IMR-90 (cell line): Measurements from ENCODE around the gene TMEM50B. TPM values are rescaled to one million over a fixed set of nuclear protein-coding genes. Genes with fewer than 3 reads are reported as not detected.

Experiments used
- ATAC-seq: fragments of 200-7000 bp; cut with Tn5 transposase; 2 replicates; pipeline ENCODE4 v1.9.1; 2020; ENCODE audit warnings: low read depth, mild to moderate bottlenecking, moderate library complexity
- BruUV-seq: library from RNA; stranded (reverse); fragments of 400-500 nt; replicated peaks from 2 replicates; lab custom pipeline; 2021; lab: Mats Ljungman, UMichigan
- CTCF ChIA-PET: fragments of 300-600 bp; formaldehyde crosslinking; extraction: SDS; loops from one replicate; lab custom pipeline; 2021; ENCODE audit warnings: antibody characterized with exemption; lab: Yijun Ruan, JAX
- POLR2A ChIA-PET: fragments of 300-600 bp; sonication (Branson Sonifier 250); formaldehyde crosslinking; loops from one replicate; lab custom pipeline; 2022; ENCODE audit warnings: antibody characterized with exemption; ENCODE audit not compliant: unreplicated experiment; lab: Charles Lee
- DNase-seq: peaks from one replicate; pipeline ENCODE4 v3.0.0; 2013
- H2AFZ ChIP-seq: replicated peaks from 2 replicates; pipeline ENCODE3; 2013; ENCODE audit warnings: low read length, mild to moderate bottlenecking; ENCODE audit not compliant: poor library complexity
- H2AK5ac ChIP-seq: 2 replicates; pipeline ENCODE4 v1.6.1; 2013; ENCODE audit warnings: low read depth, low read length, inconsistent platforms
- H2AK9ac ChIP-seq: replicated peaks from 2 replicates; pipeline ENCODE3; 2013; ENCODE audit warnings: mild to moderate bottlenecking, low read depth, low read length, moderate library complexity; ENCODE audit not compliant: poor library complexity
- H2BK120ac ChIP-seq: 2 replicates; pipeline ENCODE4 v1.6.1; 2013; ENCODE audit warnings: low read depth, low read length, inconsistent platforms
- H2BK15ac ChIP-seq: 3 replicates; pipeline ENCODE4 v1.6.1; 2013; ENCODE audit warnings: low read depth, low read length, inconsistent platforms
- H2BK20ac ChIP-seq: 2 replicates; pipeline ENCODE4 v1.6.1; 2013; ENCODE audit warnings: low read depth, mild to moderate bottlenecking, inconsistent platforms, low read length, moderate library complexity
- H2BK5ac ChIP-seq: 2 replicates; pipeline ENCODE4 v1.6.1; 2013; ENCODE audit warnings: mild to moderate bottlenecking, low read depth, low read length, inconsistent platforms; ENCODE audit not compliant: poor library complexity, severe bottlenecking
- H3K14ac ChIP-seq: replicated peaks from 2 replicates; pipeline ENCODE4 v1.6.1; 2013; ENCODE audit warnings: low read depth, low read length, inconsistent platforms
- H3K18ac ChIP-seq: 2 replicates; pipeline ENCODE4 v1.6.1; 2013; ENCODE audit warnings: low read depth, low read length, control low read depth
- H3K23ac ChIP-seq: 2 replicates; pipeline ENCODE4 v1.6.1; 2013; ENCODE audit warnings: low read depth, low read length, inconsistent platforms
- H3K27ac ChIP-seq: 2 replicates; pipeline ENCODE4 v1.5.1; 2013; ENCODE audit warnings: mild to moderate bottlenecking, control low read depth, low read length; ENCODE audit not compliant: insufficient read depth
- H3K27me3 ChIP-seq: 2 replicates; pipeline ENCODE4 v1.6.1; 2013; ENCODE audit warnings: low read length; ENCODE audit not compliant: control insufficient read depth, insufficient read depth
- H3K36me3 ChIP-seq: 2 replicates; pipeline ENCODE4 v1.6.1; 2013; ENCODE audit warnings: low read length, mixed read lengths; ENCODE audit not compliant: control insufficient read depth, insufficient read depth
- H3K4ac ChIP-seq: 2 replicates; pipeline ENCODE4 v1.6.1; 2013; ENCODE audit warnings: low read depth, low read length, inconsistent platforms
- H3K4me1 ChIP-seq: 2 replicates; pipeline ENCODE4 v1.6.1; 2013; ENCODE audit warnings: low read length, mixed read lengths; ENCODE audit not compliant: control insufficient read depth, insufficient read depth
- H3K4me2 ChIP-seq: 2 replicates; pipeline ENCODE4 v1.6.1; 2013; ENCODE audit warnings: low read depth, mild to moderate bottlenecking, control low read depth, low read length, moderate library complexity
- H3K4me3 ChIP-seq: 2 replicates; pipeline ENCODE4 v1.5.1; 2013; ENCODE audit warnings: low read depth, mild to moderate bottlenecking, control low read depth, low read length, moderate library complexity; ENCODE audit not compliant: insufficient read depth
- H3K56ac ChIP-seq: 2 replicates; pipeline ENCODE4 v1.6.1; 2013; ENCODE audit warnings: low read length, inconsistent platforms; ENCODE audit not compliant: insufficient read depth; ENCODE audit errors: extremely low read depth
- H3K79me1 ChIP-seq, 2 experiments: 2 replicates each; pipeline ENCODE4 v1.6.1; 2013; ENCODE audit warnings: low read length in 2 of 2, inconsistent platforms in 1 of 2, low read depth in 1 of 2
- H3K9ac ChIP-seq: 2 replicates; pipeline ENCODE4 v1.6.1; 2013; ENCODE audit warnings: low read depth, low read length, control low read depth
- H3K9me1 ChIP-seq: 2 replicates; pipeline ENCODE4 v1.6.1; 2013; ENCODE audit warnings: low read length, inconsistent platforms; ENCODE audit not compliant: insufficient read depth
- H3K9me3 ChIP-seq: 2 replicates; pipeline ENCODE4 v1.6.1; 2013; ENCODE audit warnings: low read length; ENCODE audit not compliant: control insufficient read depth, insufficient read depth
- H4K20me1 ChIP-seq: 2 replicates; pipeline ENCODE4 v1.6.1; 2013; ENCODE audit warnings: low read length, inconsistent platforms; ENCODE audit not compliant: insufficient read depth
- H4K5ac ChIP-seq: 2 replicates; pipeline ENCODE4 v1.6.1; 2013; ENCODE audit warnings: mild to moderate bottlenecking, low read depth, low read length, control low read depth
- H4K8ac ChIP-seq, 2 experiments: 2 replicates each; pipeline ENCODE4 v1.6.1; 2013; ENCODE audit warnings: low read depth in 2 of 2, low read length in 2 of 2, control low read depth in 1 of 2, inconsistent platforms in 1 of 2
- H4K91ac ChIP-seq: 2 replicates; pipeline ENCODE4 v1.6.1; 2013; ENCODE audit warnings: low read depth, low read length, inconsistent platforms; ENCODE audit not compliant: insufficient read depth
- CEBPB ChIP-seq: IDR thresholded peaks from 2 replicates; pipeline ENCODE4 v1.6.1; 2012; ENCODE audit warnings: low read depth, low read length, improper control_type of control experiment
- FOS ChIP-seq: fragments of 150-350 bp; IDR thresholded peaks from 2 replicates; pipeline ENCODE4 v1.6.1; 2016; ENCODE audit warnings: low read depth, low read length
- POLR2A ChIP-seq: IDR thresholded peaks from 2 replicates; pipeline ENCODE4 v1.6.1; 2012; ENCODE audit warnings: mild to moderate bottlenecking, low read depth, low read length
- RFX5 ChIP-seq: IDR thresholded peaks from 2 replicates; pipeline ENCODE4 v1.8.0; 2012; ENCODE audit warnings: low read depth, mild to moderate bottlenecking, low read length, moderate library complexity
- SMC3 ChIP-seq: fragments of 150-350 bp; IDR thresholded peaks from 2 replicates; pipeline ENCODE4 v1.6.1; 2016; ENCODE audit warnings: low read depth, mild to moderate bottlenecking, antibody characterized with exemption, low read length, moderate library complexity
- WGBS, 2 experiments: methylation state at CpG; one replicate each; pipeline versions ENCODE4 v1.1.5 to v1.1.7; 2013; ENCODE audit warnings: missing lambda C conversion rate in 2 of 2; ENCODE audit not compliant: insufficient read length in 1 of 2; ENCODE audit errors: extremely low coverage in 2 of 2; 5-methylcytosine and 5-hydroxymethylcytosine counted together
- dilution Hi-C: fragments of 300-500 bp; cut with HindIII; formaldehyde crosslinking; loops from one replicate; pipeline ENCODE4 v1.14.3; 2018; ENCODE audit warnings: low sequenced_read_pairs; ENCODE audit not compliant: unreplicated experiment
- in situ Hi-C: fragments of 300-500 bp; cut with MboI; formaldehyde crosslinking; loops from 3 replicates; pipeline ENCODE4 v1.14.3; 2019; ENCODE audit warnings: low sequenced_read_pairs, inconsistent platforms, mixed read lengths
- intact Hi-C: fragments of 100-400 bp; cut with micrococcal nuclease; formaldehyde crosslinking; loops from 2 replicates; pipeline ENCODE4 v1.10.0; 2022
- polyA plus RNA-seq, 3 experiments: library from polyadenylated mRNA; depleted of rRNA; stranded (reverse); fragments of >200 nt; gene quantifications; 2 replicates each; pipeline ENCODE4 v1.2.3, GENCODE V29; 2012; ENCODE audit warnings: low replicate concordance in 1 of 3
- total RNA-seq: library from RNA; depleted of rRNA; stranded (reverse); fragments of >200 nt; gene quantifications from 2 replicates; pipeline ENCODE4 v1.2.3, GENCODE V29; 2012
- TF ChIP-seq, protein P1 (sequence below): fragments of 150-350 bp; IDR thresholded peaks from 2 replicates; pipeline ENCODE4 v1.6.1; 2017; ENCODE audit warnings: mild to moderate bottlenecking, antibody characterized with exemption, low read length, low read depth
- TF ChIP-seq, protein P2 (sequence below): conservative IDR thresholded peaks from 2 replicates; pipeline ENCODE4 v1.5.1; 2012; ENCODE audit warnings: mild to moderate bottlenecking, low read depth, low read length, improper control_type of control experiment
- TF ChIP-seq, protein P3 (sequence below): fragments of 150-350 bp; IDR thresholded peaks from 2 replicates; pipeline ENCODE4 v1.6.1; 2016; ENCODE audit warnings: low read depth, mild to moderate bottlenecking, low read length, moderate library complexity, borderline replicate concordance

TMEM50B gene
- total and polyA plus RNA-seq, 2 of the 4 experiments (the other 2 are of a cell fraction): 10.9 to 25.9 TPM

DNA sequence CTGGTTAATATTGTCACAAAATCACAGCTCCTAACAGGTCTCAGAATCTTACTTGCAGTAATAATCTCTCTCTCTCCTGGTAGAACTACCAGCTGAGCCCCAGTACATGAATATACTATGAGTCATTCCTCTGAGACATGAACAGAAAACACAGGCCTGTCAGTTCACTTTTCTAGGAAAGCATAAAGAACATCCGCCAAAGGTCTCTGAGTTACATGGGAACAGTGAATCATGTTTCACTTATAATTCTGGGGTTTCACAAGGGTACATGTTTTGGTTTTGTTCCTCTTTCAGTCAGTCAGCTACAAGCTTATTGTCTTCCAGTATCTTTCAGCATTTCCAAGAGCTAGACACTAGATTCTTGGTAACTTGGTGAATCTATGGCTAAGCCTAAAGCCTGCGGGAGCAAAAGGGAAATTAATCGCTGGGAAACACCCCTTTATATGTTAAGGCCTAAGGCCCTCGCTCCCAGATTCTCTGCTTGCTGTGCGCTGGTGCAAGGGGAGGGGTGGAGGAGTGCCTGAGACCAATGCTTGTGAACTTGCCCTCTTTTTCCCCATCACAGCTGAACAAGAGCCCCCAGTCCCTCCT lies 44.9 kb downstream of the TMEM50B start (continued):
- TF ChIP-seq FOS (peak; percentile 91), SMC3 (no peak)

DNA sequence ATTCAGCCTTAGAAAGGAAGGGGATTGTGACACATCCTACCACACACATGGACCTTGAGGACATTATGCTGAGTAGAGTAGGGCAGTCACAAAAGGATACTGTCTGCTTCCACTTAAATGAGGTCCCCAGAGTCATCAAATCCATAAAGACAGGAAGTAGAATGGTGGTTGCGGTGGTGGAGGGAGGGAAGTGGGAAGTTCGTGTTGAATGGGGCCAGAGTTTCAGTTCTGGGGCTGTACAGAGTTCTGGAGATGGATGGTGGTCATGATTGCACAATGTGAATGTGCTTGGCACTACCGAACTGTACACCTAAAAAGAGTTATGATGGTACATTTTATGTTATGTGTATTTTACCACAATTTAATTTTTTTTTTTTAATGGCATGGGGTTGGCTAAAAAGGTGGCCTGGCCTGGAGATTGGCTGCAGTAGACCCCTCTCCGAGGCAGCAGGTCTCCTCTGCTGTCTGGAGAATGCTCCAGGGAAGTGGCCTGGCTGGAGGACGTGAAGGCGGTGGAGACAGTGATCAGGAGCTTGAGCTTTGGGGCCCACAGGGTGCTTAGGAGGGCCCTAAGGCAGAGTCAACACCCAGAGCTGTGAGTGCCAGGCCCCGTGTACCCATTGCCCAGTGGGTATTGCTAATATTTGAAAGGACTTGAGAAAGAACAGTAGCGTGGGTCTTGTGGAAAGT lies 46.2 kb downstream of the TMEM50B start:
- Histone ChIP-seq H2AK9ac (no peak overlapping the region), H2BK20ac (no peak overlapping the region), H3K4me3 (no peak overlapping the region), H4K20me1 (peaks cover 10% of the 10 kb centered on the region), H4K8ac (no peak overlapping the region), H3K9me3 (no peaks in the 10 kb centered on the region), H2BK15ac (no peak overlapping the region), H3K79me1 (peaks cover 23 to 42% of the 10 kb centered on the region in 2 experiments), H4K91ac (no peak overlapping the region), H3K27me3 (no peaks in the 10 kb centered on the region), H2BK5ac (no peak overlapping the region), H2BK120ac (no peak overlapping the region), H2AK5ac (no peak overlapping the region), H3K9me1 (no peaks in the 10 kb centered on the region), H3K4ac (no peak overlapping the region), H3K27ac (no peak overlapping the region), H3K56ac (no peak overlapping the region), H3K18ac (no peak overlapping the region), H3K14ac (no peak overlapping the region), H3K23ac (no peak overlapping the region), H3K4me2 (no peak overlapping the region), H3K4me1 (peaks cover 10% of the 10 kb centered on the region), H3K36me3 (peaks cover 56% of the 10 kb centered on the region), H3K9ac (no peak overlapping the region), H2AFZ (no peak overlapping the region), H4K5ac (no peak overlapping the region)
- TF ChIP-seq RFX5: no peak
- TF ChIP-seq, protein P1, sequence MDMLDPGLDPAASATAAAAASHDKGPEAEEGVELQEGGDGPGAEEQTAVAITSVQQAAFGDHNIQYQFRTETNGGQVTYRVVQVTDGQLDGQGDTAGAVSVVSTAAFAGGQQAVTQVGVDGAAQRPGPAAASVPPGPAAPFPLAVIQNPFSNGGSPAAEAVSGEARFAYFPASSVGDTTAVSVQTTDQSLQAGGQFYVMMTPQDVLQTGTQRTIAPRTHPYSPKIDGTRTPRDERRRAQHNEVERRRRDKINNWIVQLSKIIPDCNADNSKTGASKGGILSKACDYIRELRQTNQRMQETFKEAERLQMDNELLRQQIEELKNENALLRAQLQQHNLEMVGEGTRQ: no peak
- TF ChIP-seq CEBPB: peak; percentile 49; the same call in 1 of the 2 replicates
- TF ChIP-seq, protein P2, sequence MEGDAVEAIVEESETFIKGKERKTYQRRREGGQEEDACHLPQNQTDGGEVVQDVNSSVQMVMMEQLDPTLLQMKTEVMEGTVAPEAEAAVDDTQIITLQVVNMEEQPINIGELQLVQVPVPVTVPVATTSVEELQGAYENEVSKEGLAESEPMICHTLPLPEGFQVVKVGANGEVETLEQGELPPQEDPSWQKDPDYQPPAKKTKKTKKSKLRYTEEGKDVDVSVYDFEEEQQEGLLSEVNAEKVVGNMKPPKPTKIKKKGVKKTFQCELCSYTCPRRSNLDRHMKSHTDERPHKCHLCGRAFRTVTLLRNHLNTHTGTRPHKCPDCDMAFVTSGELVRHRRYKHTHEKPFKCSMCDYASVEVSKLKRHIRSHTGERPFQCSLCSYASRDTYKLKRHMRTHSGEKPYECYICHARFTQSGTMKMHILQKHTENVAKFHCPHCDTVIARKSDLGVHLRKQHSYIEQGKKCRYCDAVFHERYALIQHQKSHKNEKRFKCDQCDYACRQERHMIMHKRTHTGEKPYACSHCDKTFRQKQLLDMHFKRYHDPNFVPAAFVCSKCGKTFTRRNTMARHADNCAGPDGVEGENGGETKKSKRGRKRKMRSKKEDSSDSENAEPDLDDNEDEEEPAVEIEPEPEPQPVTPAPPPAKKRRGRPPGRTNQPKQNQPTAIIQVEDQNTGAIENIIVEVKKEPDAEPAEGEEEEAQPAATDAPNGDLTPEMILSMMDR: no peak
- TF ChIP-seq, protein P3, sequence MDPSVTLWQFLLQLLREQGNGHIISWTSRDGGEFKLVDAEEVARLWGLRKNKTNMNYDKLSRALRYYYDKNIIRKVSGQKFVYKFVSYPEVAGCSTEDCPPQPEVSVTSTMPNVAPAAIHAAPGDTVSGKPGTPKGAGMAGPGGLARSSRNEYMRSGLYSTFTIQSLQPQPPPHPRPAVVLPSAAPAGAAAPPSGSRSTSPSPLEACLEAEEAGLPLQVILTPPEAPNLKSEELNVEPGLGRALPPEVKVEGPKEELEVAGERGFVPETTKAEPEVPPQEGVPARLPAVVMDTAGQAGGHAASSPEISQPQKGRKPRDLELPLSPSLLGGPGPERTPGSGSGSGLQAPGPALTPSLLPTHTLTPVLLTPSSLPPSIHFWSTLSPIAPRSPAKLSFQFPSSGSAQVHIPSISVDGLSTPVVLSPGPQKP: no peak
- TF ChIP-seq POLR2A: no peak
- no peak for TF ChIP-seq SMC3
- intact Hi-C loops: no loop called here
- 87% methylated on average over 3 of the region's 8 CpGs; no CpG with 5 or more reads in 1 of the 2 experiments for WGBS, 2 experiments
- no peak for DNase-seq
- dilution Hi-C loops: no loop called here
- in situ Hi-C loops: loop anchor here (25.0 kb wide), 1 partner anchor 596 kb away; no protein-coding TSS in a partner anchor
- BruUV-seq: no TSS peak
- CTCF ChIA-PET: no interaction called here
- POLR2A ChIA-PET: no interaction called here
- no peak for ATAC-seq
